HCT116 (cell line): ENCODE results near the gene TRERF1. TPM values are rescaled to one million over a fixed set of nuclear protein-coding genes. Genes with fewer than 3 reads are reported as not detected.
A peak's percentile ranks its signal among the peaks of the same experiment; 100 is the strongest.

Experiments used
- ATAC-seq: fragments of 200-7000 bp; cut with Tn5 transposase; 2 replicates; pipeline ENCODE4 v1.9.1; 2020; ENCODE audit warnings: mild to moderate bottlenecking, moderate library complexity
- BruUV-seq: library from RNA; stranded (reverse); fragments of 400-500 nt; replicated peaks from 2 replicates; lab custom pipeline; 2021; lab: Mats Ljungman, UMichigan
- CTCF ChIA-PET: fragments of 300-600 bp; sonication (Branson Sonifier 250); formaldehyde crosslinking; loops from one replicate; lab custom pipeline; 2021; ENCODE audit warnings: antibody characterized with exemption; lab: Charles Lee
- POLR2A ChIA-PET: fragments of 300-600, 350-600 bp; sonication (Branson Sonifier 250); formaldehyde crosslinking; loops from one replicate; lab custom pipeline; 2021; ENCODE audit warnings: antibody characterized with exemption; lab: Charles Lee
- RAD21 ChIA-PET, 2 experiments: fragments of 300-600 bp; sonication (Branson Sonifier 250); formaldehyde crosslinking; loops; one replicate each; lab custom pipeline; 2023; ENCODE audit warnings: low total read pairs in 2 of 2; ENCODE audit not compliant: uncharacterized antibody in 2 of 2, unreplicated experiment in 2 of 2, low non-redundant PET in 1 of 2; lab: Charles Lee
- DNase-seq: peaks from one replicate; pipeline ENCODE4 v3.0.0-alpha.2; 2010; ENCODE audit warnings: low read depth, low spot score
- H2AFZ ChIP-seq: fragments of 200-600 bp; shearing (Covaris generic), sonication (generic); 2 replicates; pipeline ENCODE4 v1.6.1; 2017; ENCODE audit warnings: low read depth, mixed run types, mixed read lengths, antibody characterized with exemption, low read length; ENCODE audit not compliant: poor library complexity, severe bottlenecking
- H3K27ac ChIP-seq: 2 replicates; pipeline ENCODE4 v1.5.1; 2012; ENCODE audit warnings: low read depth, low read length
- H3K27me3 ChIP-seq: fragments of 200-600 bp; sonication (generic); 2 replicates; pipeline ENCODE4 v1.6.1; 2016; ENCODE audit warnings: mixed run types, low read length, mixed read lengths; ENCODE audit not compliant: insufficient read depth
- H3K36me3 ChIP-seq, 2 experiments: fragments of 200-500 bp in 1 of 2; fragments of 200-600 bp in 1 of 2; sonication (Bioruptor generic) in 1 of 2; sonication (generic) in 1 of 2; 2 replicates each; pipeline versions ENCODE4 v1.5.1 to v1.6.1; 2014 to 2016; ENCODE audit warnings: low read length in 2 of 2, inconsistent platforms in 1 of 2, mixed read lengths in 1 of 2, mixed run types in 1 of 2; ENCODE audit not compliant: insufficient read depth in 2 of 2, control insufficient read depth in 1 of 2
- H3K4me1 ChIP-seq, 2 experiments: fragments of 200-600 bp in 1 of 2; sonication (generic) in 1 of 2; 2 replicates each; pipeline versions ENCODE4 v1.5.1 to v1.6.1; 2012 to 2017; ENCODE audit warnings: low read length in 2 of 2, inconsistent platforms in 1 of 2, mild to moderate bottlenecking in 1 of 2, mixed read lengths in 1 of 2, mixed run types in 1 of 2, moderate library complexity in 1 of 2; ENCODE audit not compliant: insufficient read depth in 2 of 2, control insufficient read depth in 1 of 2
- H3K4me2 ChIP-seq: fragments of 200-600 bp; sonication (generic); 2 replicates; pipeline ENCODE4 v1.6.1; 2017; ENCODE audit warnings: mixed run types, low read length, mixed read lengths
- H3K4me3 ChIP-seq, 2 experiments: fragments of 200-600 bp in 1 of 2; sonication (generic) in 1 of 2; replicated peaks in 1 of 2; 2 replicates each; pipeline ENCODE4 v1.5.1; 2011 to 2016; ENCODE audit warnings: low read length in 2 of 2, control low read depth in 1 of 2, low read depth in 1 of 2, mild to moderate bottlenecking in 1 of 2, mixed read lengths in 1 of 2, mixed run types in 1 of 2
- H3K79me2 ChIP-seq: fragments of 200-600 bp; sonication (generic); 2 replicates; pipeline ENCODE4 v1.6.1; 2017; ENCODE audit warnings: mild to moderate bottlenecking, mixed run types, low read length, moderate library complexity, mixed read lengths; ENCODE audit not compliant: insufficient read depth
- H3K9ac ChIP-seq: fragments of 200-600 bp; sonication (generic); 2 replicates; pipeline ENCODE4 v1.6.1; 2016; ENCODE audit warnings: low read length, mixed read lengths
- H3K9me2 ChIP-seq: fragments of 200-600 bp; sonication (generic), shearing (Covaris generic); 2 replicates; pipeline ENCODE4 v1.6.1; 2017; ENCODE audit warnings: mixed run types, mild to moderate bottlenecking, moderate library complexity; ENCODE audit not compliant: insufficient read depth
- H3K9me3 ChIP-seq, 2 experiments: fragments of 200-500 bp in 1 of 2; fragments of 200-600 bp in 1 of 2; sonication (Bioruptor generic) in 1 of 2; sonication (generic) in 1 of 2; 2 replicates each; pipeline ENCODE4 v1.6.1; 2014 to 2017; ENCODE audit warnings: low read length in 2 of 2, mixed read lengths in 2 of 2, inconsistent platforms in 1 of 2, low read depth in 1 of 2, mild to moderate bottlenecking in 1 of 2, mixed run types in 1 of 2, moderate library complexity in 1 of 2; ENCODE audit not compliant: control insufficient read depth in 1 of 2, insufficient read depth in 1 of 2
- H4K20me1 ChIP-seq: fragments of 200-600 bp; sonication (generic), shearing (Covaris generic); 2 replicates; pipeline ENCODE4 v1.6.1; 2017; ENCODE audit warnings: mixed run types, mild to moderate bottlenecking, moderate library complexity; ENCODE audit not compliant: insufficient read depth
- CBX3 ChIP-seq: IDR thresholded peaks from 2 replicates; pipeline ENCODE4 v1.6.1; 2012; ENCODE audit warnings: low read depth
- ELF1 ChIP-seq: IDR thresholded peaks from 2 replicates; pipeline ENCODE4 v1.6.1; 2012; ENCODE audit warnings: low read depth, borderline replicate concordance
- FOSL1 ChIP-seq: IDR thresholded peaks from 2 replicates; pipeline ENCODE4 v1.6.1; 2012; ENCODE audit warnings: low read depth
- JUND ChIP-seq: IDR thresholded peaks from 2 replicates; pipeline ENCODE4 v1.6.1; 2012
- POLR2A ChIP-seq: IDR thresholded peaks from 2 replicates; pipeline ENCODE4 v1.7.0; 2011; ENCODE audit warnings: borderline replicate concordance; ENCODE audit not compliant: insufficient read depth, insufficient read length; ENCODE audit errors: extremely low read depth
- POLR2AphosphoS5 ChIP-seq: IDR thresholded peaks from 2 replicates; pipeline ENCODE4 v1.6.1; 2011; ENCODE audit warnings: mild to moderate bottlenecking, low read depth, low read length, moderate library complexity
- RAD21 ChIP-seq: IDR thresholded peaks from 2 replicates; pipeline ENCODE4 v1.6.1; 2012; ENCODE audit warnings: low read depth, mild to moderate bottlenecking
- SIN3A ChIP-seq: IDR thresholded peaks from 2 replicates; pipeline ENCODE4 v1.6.1; 2012; ENCODE audit warnings: low read depth
- SP1 ChIP-seq: IDR thresholded peaks from 2 replicates; pipeline ENCODE4 v1.6.1; 2012; ENCODE audit warnings: low read depth
- TCF7L2 ChIP-seq: IDR thresholded peaks from 2 replicates; pipeline ENCODE4 v1.7.0; 2011; ENCODE audit warnings: borderline replicate concordance, inconsistent platforms; ENCODE audit not compliant: insufficient read depth, insufficient read length; ENCODE audit errors: extremely low read depth
- YY1 ChIP-seq: IDR thresholded peaks from 2 replicates; pipeline ENCODE4 v1.6.1; 2011; ENCODE audit warnings: low read length, low read depth, moderate library complexity, mild to moderate bottlenecking; ENCODE audit not compliant: insufficient replicate concordance; ENCODE audit errors: extremely low read depth
- ZFX ChIP-seq: fragments of 450-650 bp; IDR thresholded peaks from 2 replicates; pipeline ENCODE4 v1.6.1; 2017
- intact Hi-C: fragments of 100-400 bp; cut with micrococcal nuclease; formaldehyde crosslinking; loops from 2 replicates; pipeline ENCODE4 v1.10.0; 2022
- total RNA-seq: library from RNA; stranded (reverse); gene quantifications from one replicate; pipeline ENCODE4 v1.2.1, GENCODE V29; 2021; ENCODE audit not compliant: unreplicated experiment
- TF ChIP-seq, protein P1 (sequence below): IDR thresholded peaks from 2 replicates; pipeline ENCODE4 v1.6.1; 2012

The TRERF1 gene
- total RNA-seq, 1 experiment from 2014 or later: 12.4 TPM

DNA sequence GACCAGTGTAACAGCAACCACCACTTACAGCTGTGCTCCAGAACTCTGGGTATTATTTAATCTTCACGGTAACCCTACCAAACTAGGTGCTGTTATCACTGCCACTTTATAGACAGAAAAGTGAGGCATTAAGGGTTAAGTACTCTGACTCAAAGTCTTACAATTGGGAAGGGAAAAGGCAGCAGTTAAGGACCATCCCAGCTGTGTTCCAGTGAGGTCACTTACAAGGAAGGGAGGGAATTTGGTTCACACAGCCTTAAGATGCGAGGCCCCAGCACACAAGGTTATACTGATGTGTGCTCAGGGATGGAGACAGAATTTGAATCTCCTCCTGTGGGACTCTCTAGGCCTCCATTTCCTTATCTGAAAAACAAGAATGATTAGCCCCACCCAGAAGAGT, 46.7 kb downstream of the TRERF1 start:
- Histone ChIP-seq H3K9ac (peak overlapping the region; percentile 53), H3K9me3 (no peaks in the 10 kb centered on the region), H3K36me3 (no peaks in the 10 kb centered on the region), H4K20me1 (no peaks in the 10 kb centered on the region), H3K27ac (peak overlapping the region; percentile 86), H2AFZ (no peak overlapping the region), H3K79me2 (peaks cover 5% of the 10 kb centered on the region; the same call in 1 of the 2 replicates), H3K9me2 (no peaks in the 10 kb centered on the region), H3K27me3 (no peaks in the 10 kb centered on the region), H3K4me1 (peaks cover 61 to 69% of the 10 kb centered on the region in 2 experiments), H3K4me2 (peak overlapping the region; percentile 77), H3K4me3 (peak overlapping the region; percentile 12 to 43; a peak in 3 of 4 replicates)
- BruUV-seq: no TSS peak
- ATAC-seq (peak; percentile 25), DNase-seq (no peak)
- intact Hi-C loops: no loop called here
- CTCF ChIA-PET: interaction anchor here (1.0 kb wide), 1 partner anchor 143 kb away, joined by 4 read pairs; no protein-coding TSS in a partner anchor
- RAD21 ChIA-PET: interaction anchor here in 1 of 2 experiments (1.0 kb wide), 1 partner anchor 143 kb away, joined by 3 read pairs; no protein-coding TSS in a partner anchor
- POLR2A ChIA-PET: interaction anchor here (0.6 to 1.6 kb wide), 3 partner anchors 8 to 120 kb away, joined by 3 to 4 read pairs (median 4); no protein-coding TSS in a partner anchor
- no peak for TF ChIP-seq POLR2AphosphoS5
- TF ChIP-seq, protein P1, sequence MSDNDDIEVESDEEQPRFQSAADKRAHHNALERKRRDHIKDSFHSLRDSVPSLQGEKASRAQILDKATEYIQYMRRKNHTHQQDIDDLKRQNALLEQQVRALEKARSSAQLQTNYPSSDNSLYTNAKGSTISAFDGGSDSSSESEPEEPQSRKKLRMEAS: 0 out of 2 replicates have a peak, but pooled peaks have one; percentile 3

DNA sequence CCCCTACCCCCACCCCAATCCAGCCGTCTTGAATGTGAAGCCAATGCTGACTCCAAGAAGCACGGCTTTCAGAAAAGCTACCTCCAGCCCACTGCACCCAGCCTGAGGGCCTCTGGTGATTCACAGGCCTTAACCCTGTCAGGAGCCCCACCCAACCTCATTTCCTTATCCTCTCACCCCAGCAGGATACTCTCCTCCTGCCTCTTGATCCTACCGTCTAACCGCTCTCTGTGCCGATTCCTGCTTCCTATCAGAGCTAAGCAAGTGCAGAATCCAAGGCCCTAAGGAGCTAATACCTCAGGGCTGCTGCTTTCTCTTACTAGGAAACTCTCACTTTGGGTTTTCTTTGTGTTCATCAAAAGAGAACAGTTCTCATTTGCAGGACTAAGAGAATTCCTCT, 47.2 kb downstream of the TRERF1 start:
- Histone ChIP-seq H3K4me1 (peaks cover 61 to 69% of the 10 kb centered on the region in 2 experiments), H3K9ac (peak overlapping the region; percentile 53), H3K4me2 (peak overlapping the region; percentile 77), H3K27ac (peak overlapping the region; percentile 86), H3K27me3 (no peaks in the 10 kb centered on the region), H2AFZ (no peak overlapping the region), H3K79me2 (peaks cover 5% of the 10 kb centered on the region; the same call in 1 of the 2 replicates), H3K9me3 (no peaks in the 10 kb centered on the region), H3K36me3 (no peaks in the 10 kb centered on the region), H3K9me2 (no peaks in the 10 kb centered on the region), H4K20me1 (no peaks in the 10 kb centered on the region), H3K4me3 (peak overlapping the region; percentile 18 to 43)
- ChIA-PET RAD21 (interaction anchor here in 1 of 2 experiments (1.0 kb wide), 1 partner anchor 143 kb away, joined by 3 read pairs; no protein-coding TSS in a partner anchor), CTCF (interaction anchor here (1.0 kb wide), 1 partner anchor 143 kb away, joined by 4 read pairs; no protein-coding TSS in a partner anchor), POLR2A (interaction anchor here (0.5 to 1.6 kb wide), 5 partner anchors 9 to 119 kb away, joined by 3 to 4 read pairs (median 3); partner anchors contain the start of gene TRERF1)
- ATAC-seq: peak; percentile 87
- DNase-seq: peak; percentile 82
- intact Hi-C loops: no loop called here
- TF ChIP-seq YY1: peak; percentile 41
- peak; percentile 55; the same call in 1 of the 2 replicates for TF ChIP-seq FOSL1
- no peak for TF ChIP-seq POLR2A
- TF ChIP-seq TCF7L2: peak; percentile 84
- peak; percentile 54 for TF ChIP-seq POLR2AphosphoS5
- peak; percentile 35; the same call in 1 of the 2 replicates for TF ChIP-seq CBX3
- no peak for TF ChIP-seq ELF1
- peak; percentile 83 for TF ChIP-seq SP1
- peak; percentile 67 for TF ChIP-seq JUND
- no peak; the same call in 1 of the 2 replicates for TF ChIP-seq SIN3A
- TF ChIP-seq, protein P1: peak; percentile 44
- TF ChIP-seq RAD21: peak; percentile 29; the same call in 1 of the 2 replicates
- peak; percentile 27; the same call in 1 of the 2 replicates for TF ChIP-seq ZFX
- BruUV-seq: no TSS peak
